ENCODE measurements around the gene PRR23A. TPM values are rescaled to one million over a fixed set of nuclear protein-coding genes. Genes with fewer than 3 reads are reported as not detected.

Gene PRR23A
- total and polyA plus RNA-seq, 2 of the 8 experiments (the other 6 are each of a cell fraction or from before 2014, with no cell fraction given) = not detected

DNA sequence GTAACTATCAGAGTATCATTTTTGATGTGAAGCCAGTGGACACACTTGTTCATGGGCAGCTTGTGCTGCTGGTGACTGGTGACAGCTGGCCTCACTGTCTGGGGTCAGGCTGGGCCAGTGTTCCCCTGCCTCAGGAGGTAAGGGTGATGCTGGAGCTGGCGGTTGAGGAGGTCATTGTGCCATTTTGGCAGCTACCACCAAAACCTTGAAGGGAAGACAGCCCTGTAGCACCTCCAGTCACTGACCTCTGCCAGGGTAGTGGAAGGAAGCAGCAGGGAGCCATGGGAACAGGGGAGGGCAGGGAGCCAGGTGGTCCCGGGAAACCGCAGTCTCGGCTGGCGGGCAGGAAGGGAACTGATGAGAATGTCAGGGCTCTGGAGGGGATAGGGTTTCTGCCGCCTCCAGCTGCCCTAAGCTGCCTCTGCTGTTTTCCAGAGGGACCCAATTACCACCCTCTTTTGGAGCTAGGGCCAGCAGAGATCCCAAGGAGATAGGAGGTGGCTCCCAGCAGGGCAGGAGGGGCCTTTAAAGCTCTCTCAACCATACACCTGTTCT lies 34.2 kb downstream of the PRR23A start:
- no peaks in the 10 kb centered on the region for H3K23me2 ChIP-seq (ENCODE audit: low read depth, low read length)
- H3K23ac ChIP-seq (ENCODE audit: insufficient read length) = no peak overlapping the region
- H3K27ac ChIP-seq (ENCODE audit: low read depth, low read length) = no peak overlapping the region
- no peak overlapping the region for H3K14ac ChIP-seq (ENCODE audit: insufficient read length)
- no peak overlapping the region for H3K9ac ChIP-seq (replicated peaks in 1 of 4; ENCODE audit: extremely low read depth in 1 of 4, low read depth in 3 of 4, low read length in 3 of 4)
- H3K4me2 ChIP-seq (ENCODE audit: insufficient read depth in 1 of 2, low read depth in 2 of 2, low read length in 2 of 2) = no peak overlapping the region
- no peak overlapping the region for H3K56ac ChIP-seq (replicated peaks; ENCODE audit: insufficient read length, low read depth, low read length)
- no peak overlapping the region for H3K4me3 ChIP-seq (ENCODE audit: extremely low read depth in 1 of 4, insufficient read depth in 2 of 4, low read depth in 3 of 4, low read length in 4 of 4)
- no peak overlapping the region for H2BK20ac ChIP-seq (ENCODE audit: low read length)
- no peak overlapping the region for H4K91ac ChIP-seq (replicated peaks; ENCODE audit: insufficient read length, low read length)
- CTCF ChIA-PET (ENCODE audit: partially characterized antibody) = interaction anchor here (1.1 to 15.1 kb wide), 8 partner anchors 7 to 357 kb away, joined by 3 to 223 read pairs (median 14); partner anchors contain the start of genes FOXL2 and FOXL2NB
- WGBS, 2 experiments (ENCODE audit: extremely low coverage in 1 of 2, insufficient coverage in 1 of 2, insufficient read length in 1 of 2, insufficient replicate concordance in 2 of 2, low coverage in 1 of 2, low lambda C conversion rate in 2 of 2, missing lambda C conversion rate in 1 of 2) = 84% methylated on average over 6 of the region's 6 CpGs; no CpG with 5 or more reads in 1 of the 2 experiments
- DNase-seq (ENCODE audit: low read depth in 1 of 2, low spot score in 2 of 2) (peak in 1 of 2 experiments; percentile 26), FAIRE-seq (no peak)
- H3K18ac ChIP-seq (ENCODE audit: extremely low read depth, low read length) = no peak overlapping the region
- no peak overlapping the region for H2BK12ac ChIP-seq (ENCODE audit: low read depth, low read length)
- no peak overlapping the region for H3K4ac ChIP-seq (replicated peaks; ENCODE audit: insufficient read length, low read depth, low read length)
- no peak overlapping the region for H2AFZ ChIP-seq (ENCODE audit: low read length)
- H3K27me3 ChIP-seq (replicated peaks in 1 of 4; ENCODE audit: control insufficient read depth in 3 of 4, extremely low read depth in 1 of 4, insufficient read depth in 3 of 4, low read length in 3 of 4) = no peaks in the 10 kb centered on the region
- H3K9me3 ChIP-seq (ENCODE audit: insufficient read depth in 2 of 2, low read depth in 1 of 2, low read length in 1 of 2) = no peaks in the 10 kb centered on the region
- H2BK5ac ChIP-seq (ENCODE audit: low read depth, low read length) = no peak overlapping the region
- no peak overlapping the region for H2AK5ac ChIP-seq (ENCODE audit: low read depth, low read length)
- H4K20me1 ChIP-seq (replicated peaks in 1 of 2; ENCODE audit: control insufficient read depth in 1 of 2, insufficient read depth in 2 of 2, low read length in 2 of 2) = no peaks in the 10 kb centered on the region
- no peak overlapping the region for H4K5ac ChIP-seq (ENCODE audit: insufficient read length, low read depth, low read length)
- H3K36me3 ChIP-seq (ENCODE audit: control insufficient read depth in 2 of 4, insufficient read depth in 4 of 4, low read length in 3 of 4) = no peaks in the 10 kb centered on the region
- TF ChIP-seq, protein P1, sequence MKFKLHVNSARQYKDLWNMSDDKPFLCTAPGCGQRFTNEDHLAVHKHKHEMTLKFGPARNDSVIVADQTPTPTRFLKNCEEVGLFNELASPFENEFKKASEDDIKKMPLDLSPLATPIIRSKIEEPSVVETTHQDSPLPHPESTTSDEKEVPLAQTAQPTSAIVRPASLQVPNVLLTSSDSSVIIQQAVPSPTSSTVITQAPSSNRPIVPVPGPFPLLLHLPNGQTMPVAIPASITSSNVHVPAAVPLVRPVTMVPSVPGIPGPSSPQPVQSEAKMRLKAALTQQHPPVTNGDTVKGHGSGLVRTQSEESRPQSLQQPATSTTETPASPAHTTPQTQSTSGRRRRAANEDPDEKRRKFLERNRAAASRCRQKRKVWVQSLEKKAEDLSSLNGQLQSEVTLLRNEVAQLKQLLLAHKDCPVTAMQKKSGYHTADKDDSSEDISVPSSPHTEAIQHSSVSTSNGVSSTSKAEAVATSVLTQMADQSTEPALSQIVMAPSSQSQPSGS (IDR thresholded peaks at IDR 0.05; ENCODE audit: low read length) = no peak
- no peak for TF ChIP-seq NANOG (IDR thresholded peaks at IDR 0.05; ENCODE audit: insufficient read depth, low read depth, low read length, poor library complexity, severe bottlenecking)
- TF ChIP-seq BACH1 (IDR thresholded peaks at IDR 0.05; ENCODE audit: low read length) = no peak
- no peak for TF ChIP-seq CBX5 (IDR thresholded peaks at IDR 0.05; ENCODE audit: low read depth, low read length)
- TF ChIP-seq RAD21 (IDR thresholded peaks at IDR 0.05 in 1 of 2, conservative IDR thresholded peaks at IDR 0.05 in 1 of 2; ENCODE audit: low read depth in 2 of 2, low read length in 2 of 2) = no peak
- no peak for TF ChIP-seq RBBP5 (IDR thresholded peaks at IDR 0.05; ENCODE audit: borderline replicate concordance, low read depth, low read length)
- TF ChIP-seq TCF12 (IDR thresholded peaks at IDR 0.05; ENCODE audit: low read depth, low read length) = no peak
- TF ChIP-seq POLR2A (IDR thresholded peaks at IDR 0.05; ENCODE audit: control extremely low read depth in 1 of 2, low read depth in 2 of 2, low read length in 2 of 2) = no peak
- TF ChIP-seq EGR1 (IDR thresholded peaks at IDR 0.05; ENCODE audit: borderline replicate concordance, low read depth, low read length) = no peak
- no peak overlapping the region for H4K8ac ChIP-seq (ENCODE audit: extremely low read depth, insufficient read depth, low read length)
- no peak overlapping the region for H2BK120ac ChIP-seq (replicated peaks; ENCODE audit: low read depth, low read length)
- H3K79me1 ChIP-seq (ENCODE audit: low read depth, low read length) = no peaks in the 10 kb centered on the region
- no peaks in the 10 kb centered on the region for H3K79me2 ChIP-seq (ENCODE audit: control insufficient read depth in 1 of 2, insufficient read depth in 2 of 2, low read length in 2 of 2)
- H2BK15ac ChIP-seq (ENCODE audit: low read length) = no peak overlapping the region
- POLR2A ChIA-PET (ENCODE audit: partially characterized antibody) = interaction anchor here (1.5 to 1.8 kb wide), 2 partner anchors 19 to 26 kb away, joined by 4 to 6 read pairs; no protein-coding TSS in a partner anchor
- no peaks in the 10 kb centered on the region for H3K4me1 ChIP-seq (replicated peaks in 1 of 4; ENCODE audit: control insufficient read depth in 3 of 4, insufficient read depth in 4 of 4, low read length in 3 of 4)

Measured in H1 (cell line).